ENCODE measurements around the gene LYPD3. TPM values are rescaled to one million over a fixed set of nuclear protein-coding genes. Genes with fewer than 3 reads are reported as not detected.
"Not testable (repeated sequence)": the region's sequence is repeated elsewhere in the genome, so short reads cannot be mapped to it uniquely, and the experiment has no call there.

The LYPD3 gene
- total and polyA plus RNA-seq, 8 donors = 0.20 to 1.7 (median 0.36) TPM

DNA sequence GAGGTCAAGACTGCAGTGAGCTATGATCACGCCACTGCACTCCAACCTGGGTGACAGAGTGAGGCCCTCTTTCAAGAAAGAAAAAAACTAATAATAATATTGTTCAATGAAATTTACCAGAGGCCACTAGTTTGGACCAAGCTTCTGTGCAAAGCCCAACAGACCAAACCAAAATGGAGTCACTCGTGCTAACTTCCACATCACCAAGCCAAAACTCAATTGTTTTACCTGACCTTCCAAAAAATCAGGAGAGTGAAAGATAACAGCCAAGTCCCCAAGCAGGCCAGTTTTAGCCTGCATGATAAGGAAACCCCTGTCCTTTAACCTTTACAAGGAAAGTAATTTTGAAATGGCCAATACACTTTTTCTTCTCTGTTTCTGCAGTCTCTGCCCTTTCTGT, 20.0 kb downstream of the LYPD3 start:
- ATAC-seq (no peak), DNase-seq (no peak), FAIRE-seq (no peak)
- intact Hi-C loops (cut with DNase I) = loop anchor here (5.0 to 10.0 kb wide), 3 partner anchors 72 to 209 kb away; no protein-coding TSS in a partner anchor
- no peak for TF ChIP-seq CTCF (IDR thresholded peaks at IDR 0.05)
- Histone ChIP-seq H3K4me1 (no peaks in the 10 kb centered on the region), H3K27me3 (no peaks in the 10 kb centered on the region), H3K36me3 (no peaks in the 10 kb centered on the region), H3K9me3 (no peaks in the 10 kb centered on the region), H3K27ac (no peak overlapping the region), H3K4me3 (no peak overlapping the region)
- WGBS, 2 donors = 72 to 91% methylated on average over 2 of the region's 2 CpGs

DNA sequence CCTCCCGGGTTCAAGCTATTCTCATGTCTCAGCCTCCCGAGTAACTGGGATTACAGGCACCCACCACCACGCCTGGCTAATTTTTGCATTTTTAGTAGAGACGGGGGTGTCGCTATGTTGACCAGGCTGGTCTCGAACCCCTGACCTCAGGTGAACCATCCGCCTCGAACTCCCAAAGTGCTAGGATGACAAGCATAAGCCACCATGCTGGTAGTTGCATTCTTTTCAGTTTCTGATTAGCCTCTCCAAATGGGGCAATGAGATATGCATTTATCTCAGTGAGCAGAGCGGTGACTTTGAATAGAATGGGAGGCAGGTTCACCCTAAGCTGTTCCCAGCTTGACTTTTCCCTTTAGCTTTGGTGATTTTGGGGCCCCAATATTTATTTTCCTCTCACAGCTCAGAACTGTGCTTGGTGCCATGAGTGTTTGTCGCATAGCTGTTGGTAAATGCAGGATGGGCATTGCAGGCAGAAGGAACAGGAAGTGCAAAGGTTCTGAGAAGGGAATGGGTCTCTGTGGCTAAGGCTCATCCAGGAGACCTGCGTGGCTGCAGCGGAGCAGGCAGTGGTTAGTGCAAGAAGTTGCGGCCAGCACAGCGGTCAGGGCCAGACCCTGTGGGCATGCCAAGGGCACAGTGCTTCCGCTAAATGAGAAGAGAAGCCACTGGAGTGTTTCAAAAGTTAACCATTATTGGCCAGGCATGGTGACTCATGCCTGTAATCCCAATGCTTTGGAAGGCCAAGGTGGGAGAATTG, 20.7 kb downstream of the LYPD3 start:
- no peaks in the 10 kb centered on the region for H3K4me1 ChIP-seq
- no peak for TF ChIP-seq CTCF (IDR thresholded peaks at IDR 0.05)
- no peak overlapping the region for H3K27ac ChIP-seq
- no peak for ATAC-seq
- no peak overlapping the region for H3K4me3 ChIP-seq
- WGBS, 2 donors = 73 to 79% methylated on average over 15 of the region's 15 CpGs
- no peak for DNase-seq
- H3K27me3 ChIP-seq = no peaks in the 10 kb centered on the region
- no peak for FAIRE-seq
- no peaks in the 10 kb centered on the region for H3K36me3 ChIP-seq
- no peaks in the 10 kb centered on the region for H3K9me3 ChIP-seq
- intact Hi-C loops (cut with DNase I) = loop anchor here (5.0 to 10.0 kb wide), 3 partner anchors 73 to 210 kb away; no protein-coding TSS in a partner anchor

GRCh38 chr19:43444091-43444490, 21.3 kb downstream of the LYPD3 start:
- H3K27me3 ChIP-seq, DNase-seq, H3K4me3 ChIP-seq, H3K4me1 ChIP-seq, H3K27ac ChIP-seq, ATAC-seq, H3K9me3 ChIP-seq, H3K36me3 ChIP-seq, FAIRE-seq: not testable (repeated sequence)
- 77 to 89% methylated on average over 9 of the region's 9 CpGs for WGBS, 2 donors
- intact Hi-C loops (cut with DNase I) = loop anchor here in 1 of 3 donors (10.0 kb wide), 1 partner anchor 211 kb away; no protein-coding TSS in a partner anchor

- no peak for FAIRE-seq
- Histone ChIP-seq H3K9me3 (no peaks in the 10 kb centered on the region), H3K4me3 (no peak overlapping the region), H3K36me3 (no peaks in the 10 kb centered on the region), H3K4me1 (no peaks in the 10 kb centered on the region), H3K27me3 (no peaks in the 10 kb centered on the region), H3K27ac (no peak overlapping the region)
- 59 to 65% methylated on average over 3 of the region's 3 CpGs for WGBS, 2 donors
- ATAC-seq = no peak
- intact Hi-C loops (cut with DNase I) = loop anchor here in 1 of 3 donors (10.0 kb wide), 1 partner anchor 213 kb away; no protein-coding TSS in a partner anchor
- TF ChIP-seq CTCF (IDR thresholded peaks at IDR 0.05) = no peak
- no peak for DNase-seq
Measured at GRCh38 chr19:43441716-43442115, 23.7 kb downstream of the LYPD3 start.

DNA sequence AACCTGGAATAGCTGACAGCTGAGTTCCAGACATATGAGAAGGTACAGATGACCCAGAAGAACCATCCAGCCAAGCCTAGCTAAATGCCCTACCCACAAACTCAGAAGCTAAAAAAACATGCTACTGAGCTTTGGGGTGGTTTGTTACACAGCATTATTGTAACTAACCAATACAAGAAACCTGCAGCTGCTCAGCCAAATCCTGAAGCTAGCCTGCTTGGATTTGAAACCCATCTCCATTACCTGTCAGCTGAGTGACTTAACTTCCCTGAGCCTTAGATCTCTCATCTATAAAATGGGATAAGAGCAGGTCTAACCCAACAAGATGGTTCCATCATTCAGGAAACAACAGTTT, 25.7 kb downstream of the LYPD3 start:
- Histone ChIP-seq H3K4me1 (no peaks in the 10 kb centered on the region), H3K9me3 (no peaks in the 10 kb centered on the region), H3K27me3 (no peaks in the 10 kb centered on the region), H3K36me3 (no peaks in the 10 kb centered on the region), H3K4me3 (no peak overlapping the region), H3K27ac (no peak overlapping the region)
- no peak for ATAC-seq
- FAIRE-seq = no peak
- no peak for DNase-seq
- intact Hi-C loops (cut with DNase I) = loop anchor here in 1 of 3 donors (10.0 kb wide), 1 partner anchor 215 kb away; no protein-coding TSS in a partner anchor
- TF ChIP-seq CTCF (IDR thresholded peaks at IDR 0.05) = no peak
